Stimulated activated naive CD8-positive, alpha-beta T cell treated with anti-CD3 and anti-CD28 coated beads, Interleukin-15, amount 100 ng/mL, for 72 hours (primary cell): Measurements from ENCODE around the gene TMEM108.
A peak's percentile ranks its signal among the peaks of the same experiment; 100 is the strongest.

Source experiments
- ATAC-seq: fragments of 150-1000 bp; cut with Tn5 transposase; 2 replicates; pipeline ENCODE4 v1.10.0; 2021; ENCODE audit warnings: mild to moderate bottlenecking, moderate library complexity
- DNase-seq, 2 donors: peaks; one replicate each; pipeline ENCODE4 v3.0.0; 2021 to 2022
- H3K27ac Mint-ChIP-seq, 2 donors: one replicate each; pipeline ENCODE4 v1.8.0; 2022; ENCODE audit warnings: mild to moderate bottlenecking in 2 of 2, mixed read lengths in 2 of 2, moderate library complexity in 2 of 2
- H3K27me3 Mint-ChIP-seq: one replicate; pipeline ENCODE4 v1.8.0; 2022; ENCODE audit warnings: mixed read lengths
- H3K4me1 Mint-ChIP-seq: one replicate; pipeline ENCODE4 v1.8.0; 2022; ENCODE audit warnings: mild to moderate bottlenecking, mixed read lengths
- H3K4me3 Mint-ChIP-seq, 2 donors: one replicate each; pipeline ENCODE4 v1.8.0; 2022; ENCODE audit warnings: mild to moderate bottlenecking in 2 of 2, mixed read lengths in 2 of 2, moderate library complexity in 1 of 2
- H3K9me3 Mint-ChIP-seq, 2 donors: one replicate each; pipeline ENCODE4 v1.8.0; 2022; ENCODE audit warnings: mixed read lengths in 2 of 2

Gene TMEM108

GRCh38 chr3:133040696-133041523 is 2.7 kb downstream of the TMEM108 start:
- no peaks in the 10 kb centered on the region for H3K9me3 Mint-ChIP-seq
- H3K4me1 Mint-ChIP-seq: peaks cover 17% of the 10 kb centered on the region
- H3K4me3 Mint-ChIP-seq: no peak overlapping the region
- no peak overlapping the region for H3K27ac Mint-ChIP-seq
- H3K27me3 Mint-ChIP-seq: peaks cover 53% of the 10 kb centered on the region
- ATAC-seq: peak; percentile 41
- DNase-seq: peak; percentile 10 to 45

- H3K27me3 Mint-ChIP-seq: peaks cover 50% of the 10 kb centered on the region
- H3K27ac Mint-ChIP-seq: no peak overlapping the region
- H3K9me3 Mint-ChIP-seq: no peaks in the 10 kb centered on the region
- peaks cover 17% of the 10 kb centered on the region for H3K4me1 Mint-ChIP-seq
- H3K4me3 Mint-ChIP-seq: no peak overlapping the region
- DNase-seq (no peak), ATAC-seq (no peak)
Observed at GRCh38 chr3:133041524-133041829, 3.3 kb downstream of the TMEM108 start.

- ATAC-seq: no peak
- no peak overlapping the region for H3K27ac Mint-ChIP-seq
- peaks cover 37% of the 10 kb centered on the region for H3K27me3 Mint-ChIP-seq
- DNase-seq: no peak
- H3K4me3 Mint-ChIP-seq: no peak overlapping the region
- peaks cover 14% of the 10 kb centered on the region for H3K4me1 Mint-ChIP-seq
- H3K9me3 Mint-ChIP-seq: no peaks in the 10 kb centered on the region
Observed at GRCh38 chr3:133042778-133043177, 4.6 kb downstream of the TMEM108 start.

DNA sequence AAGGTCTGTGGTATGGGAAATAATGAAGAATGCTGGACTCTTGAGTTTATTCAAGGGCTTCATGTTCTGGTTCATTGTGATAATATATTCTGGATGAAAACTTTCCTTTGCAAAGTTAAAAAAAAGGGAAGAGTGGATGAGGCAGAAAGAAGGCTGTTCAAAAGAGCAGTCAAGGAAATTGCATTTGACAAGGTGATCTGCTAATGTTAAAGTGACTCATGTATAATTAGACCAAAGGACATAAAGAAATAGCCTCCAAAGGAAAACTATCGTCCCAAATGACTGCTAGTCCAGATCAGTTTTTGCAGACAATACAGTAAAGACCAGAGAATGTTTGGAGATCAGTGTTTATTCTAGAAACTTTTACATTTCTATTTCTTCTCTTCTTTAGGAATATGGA is 9.8 kb downstream of the TMEM108 start:
- DNase-seq (no peak), ATAC-seq (no peak)
- Mint-ChIP-seq H3K27ac (no peak overlapping the region), H3K9me3 (no peaks in the 10 kb centered on the region), H3K4me3 (no peak overlapping the region), H3K27me3 (peaks cover 7% of the 10 kb centered on the region), H3K4me1 (no peaks in the 10 kb centered on the region)

- Mint-ChIP-seq H3K9me3 (no peaks in the 10 kb centered on the region), H3K27ac (no peak overlapping the region), H3K27me3 (peaks cover 18% of the 10 kb centered on the region), H3K4me3 (no peak overlapping the region), H3K4me1 (no peaks in the 10 kb centered on the region)
- ATAC-seq (no peak), DNase-seq (no peak)
Observed at GRCh38 chr3:133049491-133049890, 11.3 kb downstream of the TMEM108 start.

DNA sequence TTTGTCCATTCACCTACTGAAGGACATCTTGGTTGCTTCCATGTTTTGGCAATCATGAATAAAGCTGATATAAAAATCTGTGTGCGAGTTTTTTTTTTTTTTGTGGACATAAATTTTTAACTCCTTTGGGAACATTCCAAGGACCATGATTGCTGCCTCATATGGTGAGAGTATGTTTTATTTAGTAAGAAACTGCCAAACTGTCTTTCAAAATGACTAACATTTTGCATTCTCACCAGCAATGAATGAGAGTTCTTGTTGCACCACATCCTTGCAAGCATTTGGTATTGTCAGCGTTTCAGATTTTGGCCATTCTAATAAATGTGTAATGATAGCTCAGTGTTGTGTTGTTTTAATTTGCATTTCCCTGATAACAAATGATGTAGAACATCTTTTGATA is 12.7 kb downstream of the TMEM108 start:
- DNase-seq (no peak), ATAC-seq (no peak)
- Mint-ChIP-seq H3K27ac (no peak overlapping the region), H3K9me3 (no peaks in the 10 kb centered on the region), H3K27me3 (peaks cover 20% of the 10 kb centered on the region), H3K4me3 (no peak overlapping the region), H3K4me1 (no peaks in the 10 kb centered on the region)

DNA sequence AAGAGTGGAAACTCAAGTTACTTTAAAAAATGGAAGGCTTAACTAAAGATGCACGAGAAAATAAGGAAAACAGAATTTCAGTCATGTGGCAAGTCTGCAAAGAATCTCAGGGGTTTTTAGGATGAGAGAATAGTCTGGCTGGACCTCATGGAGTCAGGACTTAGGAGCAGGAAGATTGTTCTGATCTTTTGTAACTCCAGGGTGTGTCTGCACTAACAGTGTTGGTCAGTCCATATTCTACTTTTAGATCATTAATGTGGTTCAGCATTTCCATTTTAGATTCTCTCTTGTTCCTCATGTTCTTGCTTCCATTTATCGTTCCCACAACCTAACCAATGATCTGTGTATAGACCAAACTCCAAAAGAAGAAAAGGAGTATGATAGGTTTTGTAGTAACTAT is 15.3 kb downstream of the TMEM108 start:
- Mint-ChIP-seq H3K4me3 (no peak overlapping the region), H3K4me1 (no peaks in the 10 kb centered on the region), H3K27ac (no peak overlapping the region), H3K9me3 (no peaks in the 10 kb centered on the region), H3K27me3 (peaks cover 35% of the 10 kb centered on the region)
- no peak for ATAC-seq
- no peak for DNase-seq

DNA sequence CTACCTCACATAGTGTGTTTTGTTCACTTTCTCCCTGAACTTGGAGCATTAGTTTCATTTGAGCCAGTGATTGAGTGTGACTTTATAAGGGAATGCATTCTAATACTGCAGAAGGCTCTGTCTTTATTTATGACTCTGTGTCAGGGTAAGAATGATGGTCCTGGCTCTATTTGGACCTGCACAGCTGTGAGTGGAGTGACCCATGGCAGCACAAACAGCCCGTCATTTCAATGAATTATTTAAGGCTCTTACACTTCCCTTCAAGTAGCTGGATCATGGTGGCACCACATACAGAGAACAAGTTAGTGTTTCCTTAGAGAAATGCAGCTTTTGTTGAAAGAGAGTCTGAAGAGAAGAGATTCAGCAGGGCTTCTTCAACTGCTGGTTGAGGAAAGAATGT is 16.4 kb downstream of the TMEM108 start:
- H3K27me3 Mint-ChIP-seq: peaks cover 35% of the 10 kb centered on the region
- H3K4me1 Mint-ChIP-seq: no peaks in the 10 kb centered on the region
- no peak overlapping the region for H3K4me3 Mint-ChIP-seq
- no peaks in the 10 kb centered on the region for H3K9me3 Mint-ChIP-seq
- no peak overlapping the region for H3K27ac Mint-ChIP-seq
- DNase-seq (no peak), ATAC-seq (no peak)

DNA sequence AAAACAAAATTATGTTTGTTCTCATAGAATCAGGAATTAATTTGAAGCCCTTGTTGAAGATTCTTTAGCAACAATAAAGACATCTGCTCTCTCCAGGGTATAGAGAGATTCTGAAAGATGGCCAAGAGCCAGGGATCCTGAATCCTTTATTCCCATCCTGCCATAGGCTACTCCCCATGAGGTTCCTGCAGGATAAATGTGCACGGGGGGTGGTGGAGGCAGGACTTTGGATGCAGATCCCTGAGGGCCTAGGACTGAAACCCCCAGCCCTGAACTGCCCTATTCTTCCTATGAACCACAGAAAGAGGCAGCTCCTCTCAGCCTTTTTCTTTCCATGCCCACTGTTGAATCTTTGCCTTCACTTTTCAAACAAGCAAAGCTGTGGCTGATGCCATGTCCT is 17.1 kb downstream of the TMEM108 start:
- no peak overlapping the region for H3K4me3 Mint-ChIP-seq
- peaks cover 35% of the 10 kb centered on the region for H3K27me3 Mint-ChIP-seq
- ATAC-seq (no peak), DNase-seq (no peak)
- no peaks in the 10 kb centered on the region for H3K9me3 Mint-ChIP-seq
- no peak overlapping the region for H3K27ac Mint-ChIP-seq
- no peaks in the 10 kb centered on the region for H3K4me1 Mint-ChIP-seq

DNA sequence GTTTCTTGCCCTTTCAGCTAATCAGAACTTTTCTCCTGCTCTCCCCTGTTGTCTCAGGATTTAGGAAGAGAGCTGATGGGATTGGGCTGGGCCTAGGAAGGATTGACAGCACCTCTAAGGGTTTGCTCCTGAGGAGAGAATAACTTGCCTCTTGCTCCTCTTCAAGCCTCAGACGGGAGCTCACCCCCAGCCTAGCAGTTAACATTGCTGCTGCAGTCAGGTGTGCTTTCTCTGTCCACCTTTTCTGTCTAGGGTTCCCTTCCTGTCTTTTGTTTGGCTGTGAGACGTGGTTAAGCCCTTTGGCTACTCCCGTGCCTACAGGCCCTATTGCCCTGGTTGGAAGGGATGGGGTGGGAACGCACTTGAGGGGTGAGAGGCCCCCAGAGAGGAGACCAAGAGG is 20.1 kb downstream of the TMEM108 start:
- Mint-ChIP-seq H3K4me1 (no peaks in the 10 kb centered on the region), H3K27ac (no peak overlapping the region), H3K4me3 (no peak overlapping the region), H3K27me3 (peaks cover 35% of the 10 kb centered on the region), H3K9me3 (no peaks in the 10 kb centered on the region)
- ATAC-seq (no peak), DNase-seq (no peak)

DNA sequence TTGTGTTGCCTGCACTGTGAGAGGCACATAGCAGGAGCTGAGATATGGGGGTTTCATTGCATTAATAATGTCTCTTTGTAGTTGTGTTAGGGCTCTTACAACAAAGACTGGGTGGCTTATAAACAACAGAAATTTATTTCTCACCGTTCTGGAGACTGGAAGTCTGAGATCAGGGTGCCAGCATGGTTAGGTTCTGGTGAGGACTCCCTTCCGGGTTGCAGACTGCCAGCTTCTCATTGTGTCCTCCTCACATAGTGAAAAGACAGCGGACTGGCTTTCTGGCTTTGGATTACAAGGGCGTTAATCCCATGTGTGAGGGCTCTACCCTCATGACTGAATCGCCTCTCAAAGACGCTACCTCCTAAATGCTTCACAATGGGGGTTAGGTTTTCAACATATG is 20.6 kb downstream of the TMEM108 start:
- DNase-seq (no peak), ATAC-seq (no peak)
- Mint-ChIP-seq H3K9me3 (no peaks in the 10 kb centered on the region), H3K4me3 (no peak overlapping the region), H3K27ac (no peak overlapping the region), H3K4me1 (no peaks in the 10 kb centered on the region), H3K27me3 (peaks cover 32% of the 10 kb centered on the region)

- DNase-seq (no peak), ATAC-seq (no peak)
- Mint-ChIP-seq H3K4me1 (no peaks in the 10 kb centered on the region), H3K27ac (no peak overlapping the region), H3K9me3 (no peaks in the 10 kb centered on the region), H3K27me3 (peaks cover 22% of the 10 kb centered on the region), H3K4me3 (no peak overlapping the region)
Observed at GRCh38 chr3:133065193-133065961, 27.2 kb downstream of the TMEM108 start.

GRCh38 chr3:133066026-133066425 is 27.8 kb downstream of the TMEM108 start:
- Mint-ChIP-seq H3K27me3 (peaks cover 22% of the 10 kb centered on the region), H3K9me3 (no peaks in the 10 kb centered on the region), H3K27ac (no peak overlapping the region), H3K4me3 (no peak overlapping the region), H3K4me1 (no peaks in the 10 kb centered on the region)
- no peak for DNase-seq
- no peak for ATAC-seq

DNA sequence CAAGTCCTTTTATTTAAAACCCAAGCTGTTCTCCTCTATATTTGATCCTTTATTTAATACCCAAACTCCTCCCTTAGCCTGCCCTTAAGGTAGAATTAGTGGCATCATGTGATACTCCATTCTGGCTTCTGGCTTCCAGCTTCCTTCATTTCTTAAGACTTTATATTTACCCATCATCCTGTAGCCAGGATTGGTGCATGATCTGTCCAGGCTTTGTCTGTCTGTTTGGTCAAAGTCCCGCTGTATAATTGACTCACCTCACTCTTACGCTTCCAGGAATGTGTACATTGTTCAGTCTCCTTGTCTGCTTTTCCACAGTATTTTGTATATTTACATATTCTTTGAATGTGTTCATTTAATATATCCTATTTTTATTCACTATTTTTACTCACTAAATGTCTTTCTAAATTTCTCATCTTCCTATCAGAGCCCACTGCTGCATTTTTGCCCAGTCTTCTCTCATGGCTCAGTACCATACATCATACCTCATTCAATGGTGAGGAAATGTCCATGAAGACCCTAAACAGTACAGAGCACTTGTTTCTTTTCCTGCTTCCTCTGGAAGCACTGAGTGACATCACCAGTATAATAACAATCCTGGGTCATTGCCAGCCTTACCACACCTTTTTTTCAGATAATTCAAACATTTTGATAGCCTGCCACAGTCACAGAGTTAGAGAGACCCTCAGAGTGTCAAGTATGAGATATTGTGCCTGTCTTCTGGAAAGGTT is 31.5 kb downstream of the TMEM108 start:
- H3K9me3 Mint-ChIP-seq: no peaks in the 10 kb centered on the region
- DNase-seq (no peak), ATAC-seq (no peak)
- H3K27me3 Mint-ChIP-seq: peaks cover 10% of the 10 kb centered on the region
- no peak overlapping the region for H3K4me3 Mint-ChIP-seq
- no peak overlapping the region for H3K27ac Mint-ChIP-seq
- H3K4me1 Mint-ChIP-seq: no peaks in the 10 kb centered on the region

- DNase-seq (no peak), ATAC-seq (no peak)
- Mint-ChIP-seq H3K9me3 (no peaks in the 10 kb centered on the region), H3K27ac (no peak overlapping the region), H3K4me1 (no peaks in the 10 kb centered on the region), H3K27me3 (peaks cover 24% of the 10 kb centered on the region), H3K4me3 (no peak overlapping the region)
Observed at GRCh38 chr3:133074977-133075376, 36.8 kb downstream of the TMEM108 start.

DNA sequence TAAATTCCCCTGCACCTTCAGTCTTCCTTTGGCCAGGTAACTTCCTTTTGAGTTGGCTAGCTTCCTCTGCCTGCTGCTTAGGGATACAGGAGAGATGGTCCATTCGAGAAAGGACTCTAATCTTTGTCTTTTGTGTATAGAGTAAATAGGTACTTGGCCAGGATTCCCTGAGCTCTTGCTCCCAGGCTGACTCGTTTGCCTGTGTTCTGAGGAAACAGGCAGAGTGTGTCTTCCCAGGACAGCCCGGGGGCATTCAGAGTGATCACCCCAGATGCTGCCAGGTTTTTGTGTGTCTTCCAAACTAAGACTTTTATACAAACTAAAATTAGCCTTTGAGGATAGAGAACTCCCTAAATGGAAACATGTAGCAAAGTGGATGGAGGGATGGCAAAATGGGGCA is 39.5 kb downstream of the TMEM108 start:
- H3K27ac Mint-ChIP-seq: no peak overlapping the region
- no peak overlapping the region for H3K4me3 Mint-ChIP-seq
- DNase-seq (no peak), ATAC-seq (no peak)
- H3K4me1 Mint-ChIP-seq: no peaks in the 10 kb centered on the region
- peaks cover 32% of the 10 kb centered on the region for H3K27me3 Mint-ChIP-seq
- H3K9me3 Mint-ChIP-seq: peaks cover 0 to 10% of the 10 kb centered on the region in 2 donors
